Activated CD4-positive, alpha-beta T cell treated with anti-CD3 and anti-CD28 coated beads for 36 hours (primary cell): ENCODE results near the gene RAD51B. TPM values are rescaled to one million over a fixed set of nuclear protein-coding genes. Genes with fewer than 3 reads are reported as not detected.
A peak's percentile ranks its signal among the peaks of the same experiment; 100 is the strongest.

ENCODE experiments used
- ATAC-seq: fragments of 200-7000 bp; cut with Tn5 transposase; one replicate; pipeline ENCODE4 v1.10.0; 2021; ENCODE audit warnings: mild to moderate bottlenecking, moderate library complexity
- CTCF ChIA-PET: fragments of 350-600 bp; sonication (Branson Sonifier 250); formaldehyde crosslinking; loops from one replicate; lab custom pipeline; 2021; ENCODE audit warnings: antibody characterized with exemption; lab: Charles Lee
- POLR2A ChIA-PET: fragments of 350-600 bp; sonication (Branson Sonifier 250); formaldehyde crosslinking; loops from one replicate; lab custom pipeline; 2021; ENCODE audit warnings: antibody characterized with exemption, inconsistent platforms; lab: Charles Lee
- DNase-seq: peaks from one replicate; pipeline ENCODE4 v3.0.0-alpha.2; 2020
- H3K27ac Mint-ChIP-seq: one replicate; pipeline ENCODE4 v1.8.0; 2021; ENCODE audit warnings: mixed read lengths
- H3K27me3 Mint-ChIP-seq: one replicate; pipeline ENCODE4 v1.8.0; 2021; ENCODE audit warnings: mixed read lengths
- H3K36me3 Mint-ChIP-seq: one replicate; pipeline ENCODE4 v1.8.0; 2021; ENCODE audit warnings: low read depth, mixed read lengths
- H3K4me1 Mint-ChIP-seq: one replicate; pipeline ENCODE4 v1.8.0; 2021; ENCODE audit warnings: mixed read lengths
- H3K4me3 Mint-ChIP-seq: one replicate; pipeline ENCODE4 v1.8.0; 2021; ENCODE audit warnings: mild to moderate bottlenecking, moderate library complexity, mixed read lengths
- H3K9me3 Mint-ChIP-seq: one replicate; pipeline ENCODE4 v1.8.0; 2021; ENCODE audit warnings: low read depth, mixed read lengths
- intact Hi-C, 2 experiments: fragments of 100-400 bp; cut with DNase I in 1 of 2; cut with micrococcal nuclease in 1 of 2; formaldehyde crosslinking; loops; one replicate each; pipeline versions ENCODE4 v1.14.2 to v1.15.1; 2022 to 2024; cut with DNase I, micrococcal nuclease
- total RNA-seq, 2 experiments: library from RNA; stranded (reverse); gene quantifications; one replicate each; pipeline ENCODE4 v1.2.3, GENCODE V29; 2021

RAD51B gene
- total RNA-seq, 2 experiments from 2014 or later, result 26.4 to 39.9 TPM

GRCh38 chr14:68314642-68315041 is 495.1 kb downstream of the RAD51B start:
- DNase-seq (no peak), ATAC-seq (no peak)
- no peak overlapping the region for H3K27ac Mint-ChIP-seq
- H3K27me3 Mint-ChIP-seq, result no peaks in the 10 kb centered on the region
- H3K4me1 Mint-ChIP-seq, result peaks cover 23% of the 10 kb centered on the region
- peaks cover 3% of the 10 kb centered on the region for H3K36me3 Mint-ChIP-seq
- POLR2A ChIA-PET, result no interaction called here
- CTCF ChIA-PET, result interaction anchor here (0.8 kb wide), 1 partner anchor 530 kb away, joined by 4 read pairs; no protein-coding TSS in a partner anchor
- H3K4me3 Mint-ChIP-seq, result no peak overlapping the region
- no peaks in the 10 kb centered on the region for H3K9me3 Mint-ChIP-seq
- intact Hi-C loops, result no loop called here

DNA sequence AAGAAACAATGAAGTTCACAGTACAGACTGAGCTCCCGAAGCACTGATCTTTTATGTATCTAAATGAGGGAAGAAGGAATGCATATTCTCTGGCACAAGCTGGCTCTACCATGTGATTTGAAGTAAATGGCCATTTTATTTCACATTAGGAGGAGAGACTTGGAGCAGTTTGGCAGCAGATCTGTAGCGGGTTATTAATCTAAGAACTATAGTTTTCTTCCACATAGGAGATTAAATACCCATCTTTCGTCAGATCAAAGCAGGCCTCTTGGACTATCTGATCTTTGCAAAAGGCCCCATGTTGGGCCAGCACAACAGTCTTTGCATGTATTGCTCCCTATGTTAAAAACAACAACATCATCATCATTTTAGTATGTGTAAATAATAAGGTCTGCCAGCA is 495.5 kb downstream of the RAD51B start:
- H3K27me3 Mint-ChIP-seq, result no peaks in the 10 kb centered on the region
- no peak for ATAC-seq
- intact Hi-C loops, result no loop called here
- POLR2A ChIA-PET, result no interaction called here
- DNase-seq, result no peak
- H3K9me3 Mint-ChIP-seq, result no peaks in the 10 kb centered on the region
- H3K27ac Mint-ChIP-seq, result no peak overlapping the region
- H3K36me3 Mint-ChIP-seq, result peaks cover 3% of the 10 kb centered on the region
- CTCF ChIA-PET, result interaction anchor here (0.8 kb wide), 1 partner anchor 529 kb away, joined by 4 read pairs; no protein-coding TSS in a partner anchor
- H3K4me1 Mint-ChIP-seq, result peaks cover 22% of the 10 kb centered on the region
- no peak overlapping the region for H3K4me3 Mint-ChIP-seq

GRCh38 chr14:68316078-68316868 is 496.7 kb downstream of the RAD51B start:
- no peak for DNase-seq
- CTCF ChIA-PET, result no interaction called here
- Mint-ChIP-seq H3K27me3 (no peaks in the 10 kb centered on the region), H3K4me1 (peaks cover 19% of the 10 kb centered on the region), H3K9me3 (no peaks in the 10 kb centered on the region), H3K36me3 (peaks cover 3% of the 10 kb centered on the region), H3K4me3 (no peak overlapping the region), H3K27ac (no peak overlapping the region)
- POLR2A ChIA-PET, result no interaction called here
- no peak for ATAC-seq
- intact Hi-C loops, result no loop called here

GRCh38 chr14:68317239-68317638 is 497.7 kb downstream of the RAD51B start:
- Mint-ChIP-seq H3K4me1 (peaks cover 14% of the 10 kb centered on the region), H3K27me3 (no peaks in the 10 kb centered on the region), H3K4me3 (no peak overlapping the region), H3K27ac (no peak overlapping the region), H3K36me3 (peaks cover 3% of the 10 kb centered on the region), H3K9me3 (no peaks in the 10 kb centered on the region)
- ATAC-seq, result no peak
- CTCF ChIA-PET, result no interaction called here
- intact Hi-C loops, result no loop called here
- DNase-seq, result no peak
- POLR2A ChIA-PET, result no interaction called here

- intact Hi-C loops, result no loop called here
- Mint-ChIP-seq H3K4me3 (no peak overlapping the region), H3K4me1 (peaks cover 4% of the 10 kb centered on the region), H3K36me3 (peaks cover 3% of the 10 kb centered on the region), H3K9me3 (no peaks in the 10 kb centered on the region), H3K27me3 (no peaks in the 10 kb centered on the region), H3K27ac (no peak overlapping the region)
- no peak for ATAC-seq
- no peak for DNase-seq
- CTCF ChIA-PET, result interaction anchor here (1.1 kb wide), 1 partner anchor 48 kb away, joined by 3 read pairs; no protein-coding TSS in a partner anchor
- POLR2A ChIA-PET, result no interaction called here
Measured at GRCh38 chr14:68318828-68319227, 499.2 kb downstream of the RAD51B start.

DNA sequence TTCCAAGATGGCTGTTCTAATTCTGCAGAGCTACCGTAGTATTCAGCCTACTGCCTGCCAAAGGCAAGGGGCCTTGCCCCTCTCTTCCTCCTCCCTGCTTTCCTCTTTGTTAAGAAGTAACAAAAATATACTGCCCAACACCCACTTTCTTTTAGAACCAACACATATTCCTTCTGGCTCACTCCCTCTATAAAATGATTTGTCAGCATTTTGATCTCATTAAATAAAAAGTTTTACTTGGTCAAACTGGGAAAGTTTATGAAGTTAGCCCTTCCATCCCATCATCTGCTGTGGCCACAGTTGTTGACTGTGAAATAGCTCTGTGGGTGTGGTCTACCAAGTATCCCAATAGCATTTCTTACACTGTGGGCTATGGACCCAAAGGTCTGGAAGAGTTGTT is 500.9 kb downstream of the RAD51B start:
- no peaks in the 10 kb centered on the region for H3K27me3 Mint-ChIP-seq
- no peaks in the 10 kb centered on the region for H3K9me3 Mint-ChIP-seq
- peak overlapping the region; percentile 39 for H3K27ac Mint-ChIP-seq
- intact Hi-C loops, result no loop called here
- DNase-seq (no peak), ATAC-seq (no peak)
- H3K36me3 Mint-ChIP-seq, result no peaks in the 10 kb centered on the region
- H3K4me3 Mint-ChIP-seq, result no peak overlapping the region
- POLR2A ChIA-PET, result no interaction called here
- H3K4me1 Mint-ChIP-seq, result no peaks in the 10 kb centered on the region
- CTCF ChIA-PET, result interaction anchor here (0.6 to 0.8 kb wide), 2 partner anchors 71 to 142 kb away, joined by 3 to 6 read pairs; no protein-coding TSS in a partner anchor

DNA sequence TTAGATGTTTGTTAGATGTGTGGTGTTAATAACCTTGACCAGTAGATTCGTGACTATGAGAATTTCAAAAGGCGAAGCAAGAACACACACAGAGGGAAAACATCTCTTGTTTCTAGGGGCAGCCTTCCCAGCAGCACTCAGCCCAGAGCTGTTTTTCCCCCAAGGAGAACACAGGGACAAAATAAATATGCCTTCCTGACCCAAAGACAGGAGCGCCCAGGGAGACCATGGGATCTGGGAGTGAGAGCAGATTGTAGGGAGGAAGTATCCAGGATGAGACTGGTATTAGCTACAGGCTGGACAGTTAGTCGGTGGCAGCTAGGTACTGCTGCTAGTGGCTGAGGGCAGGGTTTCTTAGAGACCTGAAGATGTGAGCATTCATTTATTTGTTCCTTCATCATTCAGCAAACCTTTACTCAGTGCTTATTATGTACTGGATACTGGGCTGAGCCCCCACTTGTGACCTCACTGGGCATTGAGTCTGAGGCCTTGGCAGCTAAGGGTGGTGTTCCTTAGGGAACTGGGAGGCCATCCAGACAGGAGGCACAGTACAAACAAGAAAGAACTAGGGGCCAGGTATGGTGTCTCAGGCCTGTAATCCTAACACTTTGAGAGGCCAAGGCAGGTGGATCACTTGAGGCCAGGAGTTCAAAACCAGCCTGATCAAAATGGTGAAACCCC is 503.5 kb downstream of the RAD51B start:
- intact Hi-C loops, result no loop called here
- Mint-ChIP-seq H3K9me3 (no peaks in the 10 kb centered on the region), H3K4me1 (no peaks in the 10 kb centered on the region), H3K36me3 (no peaks in the 10 kb centered on the region), H3K4me3 (no peak overlapping the region), H3K27me3 (no peaks in the 10 kb centered on the region), H3K27ac (no peak overlapping the region)
- POLR2A ChIA-PET, result interaction anchor here (0.6 kb wide), 1 partner anchor 406 kb away, joined by 5 read pairs; no protein-coding TSS in a partner anchor
- CTCF ChIA-PET, result interaction anchor here (0.9 kb wide), 2 partner anchors 14 to 80 kb away, joined by 3 to 4 read pairs; no protein-coding TSS in a partner anchor
- DNase-seq (no peak), ATAC-seq (no peak)

DNA sequence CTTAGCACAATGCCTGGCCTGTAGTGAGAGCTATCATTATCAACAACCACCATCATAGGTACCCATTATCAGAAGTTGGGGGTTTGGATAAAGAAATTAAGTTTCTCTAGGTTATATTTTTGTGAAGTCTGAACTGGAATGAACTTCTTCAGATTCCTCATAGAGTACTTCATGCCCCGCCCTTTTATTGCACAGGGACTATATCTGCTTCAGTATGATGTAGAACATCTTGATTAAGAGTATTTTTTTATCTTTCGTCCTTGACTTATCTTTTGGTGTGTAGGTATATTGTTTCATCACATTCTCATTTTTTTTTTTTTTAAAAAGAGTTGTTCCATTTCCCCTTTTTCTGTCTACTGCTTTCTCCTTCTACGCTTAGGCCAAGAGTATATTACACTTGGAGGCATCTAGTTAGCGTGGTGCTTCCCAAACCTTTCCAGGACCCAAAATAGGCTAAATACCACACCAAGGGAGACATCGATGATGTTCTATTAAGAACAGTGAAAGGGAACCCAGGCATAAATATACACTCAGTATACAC is 505.8 kb downstream of the RAD51B start:
- no peaks in the 10 kb centered on the region for H3K27me3 Mint-ChIP-seq
- ATAC-seq (no peak), DNase-seq (no peak)
- H3K4me1 Mint-ChIP-seq, result no peaks in the 10 kb centered on the region
- intact Hi-C loops, result no loop called here
- H3K9me3 Mint-ChIP-seq, result no peaks in the 10 kb centered on the region
- no peak overlapping the region for H3K27ac Mint-ChIP-seq
- no peak overlapping the region for H3K4me3 Mint-ChIP-seq
- CTCF ChIA-PET, result interaction anchor here (1.5 kb wide), 1 partner anchor 381 kb away, joined by 4 read pairs; no protein-coding TSS in a partner anchor
- POLR2A ChIA-PET, result no interaction called here
- no peaks in the 10 kb centered on the region for H3K36me3 Mint-ChIP-seq

DNA sequence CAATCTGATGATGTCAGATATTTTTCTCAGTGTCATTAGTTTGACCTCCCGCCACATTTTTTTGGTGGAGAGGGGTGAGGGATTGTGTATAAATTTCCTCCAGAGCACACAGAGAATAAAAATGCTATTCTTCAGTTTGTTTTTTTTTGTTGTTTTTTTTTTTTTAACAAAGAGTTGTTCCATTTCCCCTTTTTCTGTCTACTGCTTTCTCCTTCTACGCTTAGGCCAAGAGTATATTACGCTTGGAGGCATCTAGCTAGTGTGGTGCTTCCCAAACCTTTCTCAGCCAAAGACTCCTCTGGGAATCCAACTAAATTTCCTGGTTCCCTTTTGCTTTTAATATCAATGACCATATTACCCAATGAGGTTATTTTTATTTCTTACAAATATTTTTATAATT is 507.7 kb downstream of the RAD51B start:
- ATAC-seq (no peak), DNase-seq (no peak)
- Mint-ChIP-seq H3K4me3 (no peak overlapping the region), H3K9me3 (no peaks in the 10 kb centered on the region), H3K27me3 (no peaks in the 10 kb centered on the region), H3K36me3 (no peaks in the 10 kb centered on the region), H3K27ac (no peak overlapping the region), H3K4me1 (no peaks in the 10 kb centered on the region)
- intact Hi-C loops, result no loop called here
- CTCF ChIA-PET, result no interaction called here
- POLR2A ChIA-PET, result no interaction called here

DNA sequence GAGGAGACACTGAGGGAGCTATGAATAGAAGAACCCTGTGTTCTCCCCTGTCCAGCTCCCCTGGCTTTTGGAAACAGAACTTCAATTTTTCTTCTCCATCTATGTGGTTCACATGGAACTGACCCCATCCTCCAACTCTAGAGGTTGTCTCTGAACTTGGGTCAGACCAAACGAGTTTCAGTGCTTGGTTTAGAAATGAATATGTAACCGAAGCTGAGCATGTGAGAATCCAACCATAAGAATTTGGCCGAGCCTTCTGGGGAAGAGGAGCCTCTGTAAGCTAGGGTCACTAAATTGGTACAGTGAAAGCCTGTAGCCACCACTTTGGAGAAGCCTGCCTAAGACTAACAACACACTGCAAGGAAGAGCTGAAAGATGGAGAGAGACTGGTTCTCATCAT is 508.9 kb downstream of the RAD51B start:
- CTCF ChIA-PET, result interaction anchor here (0.9 to 1.0 kb wide), 2 partner anchors 15 to 516 kb away, joined by 3 read pairs; no protein-coding TSS in a partner anchor

DNA sequence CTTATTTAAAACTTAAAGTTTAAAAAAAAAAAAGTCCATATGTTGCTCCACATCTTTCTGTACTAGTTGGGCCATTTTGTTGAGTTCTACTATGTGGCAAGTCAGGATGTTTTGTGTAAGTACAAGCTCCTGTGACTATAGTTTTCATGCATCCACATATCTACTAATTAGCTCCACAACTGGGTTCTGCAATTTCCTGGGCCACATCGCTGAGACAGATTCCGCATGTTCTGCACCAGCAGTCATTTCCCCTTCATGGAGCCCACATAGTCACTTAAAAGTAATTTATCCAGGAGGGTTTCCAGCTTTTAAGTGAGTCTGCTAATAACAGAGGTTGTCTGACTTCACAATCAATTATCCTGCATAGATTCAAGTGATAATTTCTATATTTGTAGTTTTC is 511.8 kb downstream of the RAD51B start:
- Mint-ChIP-seq H3K4me3 (no peak overlapping the region), H3K27me3 (no peaks in the 10 kb centered on the region), H3K36me3 (no peaks in the 10 kb centered on the region), H3K9me3 (no peaks in the 10 kb centered on the region), H3K4me1 (peaks cover 4% of the 10 kb centered on the region), H3K27ac (no peak overlapping the region)
- POLR2A ChIA-PET, result no interaction called here
- DNase-seq (no peak), ATAC-seq (no peak)
- intact Hi-C loops, result no loop called here
- CTCF ChIA-PET, result interaction anchor here (0.6 kb wide), 2 partner anchors 31 to 512 kb away, joined by 3 to 4 read pairs; no protein-coding TSS in a partner anchor

More for the DNA sequence above, 508.9 kb downstream of the RAD51B start:
- Mint-ChIP-seq H3K27me3 (no peaks in the 10 kb centered on the region), H3K27ac (no peak overlapping the region), H3K9me3 (no peaks in the 10 kb centered on the region), H3K4me1 (no peaks in the 10 kb centered on the region), H3K4me3 (no peak overlapping the region), H3K36me3 (no peaks in the 10 kb centered on the region)
- intact Hi-C loops, result no loop called here
- ATAC-seq, result no peak
- no peak for DNase-seq
- POLR2A ChIA-PET, result no interaction called here
